BJ (cell line): Measurements from ENCODE around the gene TRAPPC12. TPM values are rescaled to one million over a fixed set of nuclear protein-coding genes. Genes with fewer than 3 reads are reported as not detected.

Experiments
- CTCF ChIA-PET: fragments of 350-600 bp; formaldehyde crosslinking; extraction: SDS; loops from one replicate; lab custom pipeline; 2021; ENCODE audit warnings: antibody characterized with exemption, inconsistent platforms; lab: Yijun Ruan, JAX
- POLR2A ChIA-PET: fragments of 300-600 bp; sonication (Branson Sonifier 250); formaldehyde crosslinking; extraction: SDS; loops from one replicate; lab custom pipeline; 2021; ENCODE audit warnings: antibody characterized with exemption; lab: Charles Lee
- DNase-seq: peaks from one replicate; pipeline ENCODE4 v3.0.0-alpha.2; 2011; ENCODE audit warnings: low read depth
- H3K27me3 ChIP-seq: 2 replicates; pipeline ENCODE4 v1.6.0; 2011; ENCODE audit warnings: low read length; ENCODE audit not compliant: control insufficient read depth, insufficient read depth
- H3K36me3 ChIP-seq: 2 replicates; pipeline ENCODE4 v1.5.1; 2011; ENCODE audit warnings: low read length; ENCODE audit not compliant: control insufficient read depth, insufficient read depth
- H3K4me3 ChIP-seq: 2 replicates; pipeline ENCODE4 v1.5.1; 2011; ENCODE audit warnings: low read depth, mild to moderate bottlenecking, control low read depth, low read length
- polyA plus RNA-seq: library from polyadenylated mRNA; depleted of rRNA; stranded (reverse); fragments of >200 nt; gene quantifications from 2 replicates; pipeline ENCODE4 v1.2.3, GENCODE V29; 2011
- TF ChIP-seq, protein P1 (sequence below): IDR thresholded peaks from 2 replicates; pipeline ENCODE4 v1.5.1; 2011; ENCODE audit warnings: low read depth, mild to moderate bottlenecking, control low read depth, inconsistent platforms, low read length, moderate library complexity; ENCODE audit not compliant: insufficient read depth

TRAPPC12 gene
- polyA plus RNA-seq, 1 experiment = 57.8 TPM

- CTCF ChIA-PET = interaction anchor here (0.8 kb wide), 1 partner anchor 40 kb away, joined by 3 read pairs; no protein-coding TSS in a partner anchor
- POLR2A ChIA-PET = no interaction called here
- Histone ChIP-seq H3K36me3 (peaks cover 1% of the 10 kb centered on the region; the same call in 1 of the 2 replicates), H3K4me3 (no peak overlapping the region), H3K27me3 (no peaks in the 10 kb centered on the region)
- TF ChIP-seq, protein P1, sequence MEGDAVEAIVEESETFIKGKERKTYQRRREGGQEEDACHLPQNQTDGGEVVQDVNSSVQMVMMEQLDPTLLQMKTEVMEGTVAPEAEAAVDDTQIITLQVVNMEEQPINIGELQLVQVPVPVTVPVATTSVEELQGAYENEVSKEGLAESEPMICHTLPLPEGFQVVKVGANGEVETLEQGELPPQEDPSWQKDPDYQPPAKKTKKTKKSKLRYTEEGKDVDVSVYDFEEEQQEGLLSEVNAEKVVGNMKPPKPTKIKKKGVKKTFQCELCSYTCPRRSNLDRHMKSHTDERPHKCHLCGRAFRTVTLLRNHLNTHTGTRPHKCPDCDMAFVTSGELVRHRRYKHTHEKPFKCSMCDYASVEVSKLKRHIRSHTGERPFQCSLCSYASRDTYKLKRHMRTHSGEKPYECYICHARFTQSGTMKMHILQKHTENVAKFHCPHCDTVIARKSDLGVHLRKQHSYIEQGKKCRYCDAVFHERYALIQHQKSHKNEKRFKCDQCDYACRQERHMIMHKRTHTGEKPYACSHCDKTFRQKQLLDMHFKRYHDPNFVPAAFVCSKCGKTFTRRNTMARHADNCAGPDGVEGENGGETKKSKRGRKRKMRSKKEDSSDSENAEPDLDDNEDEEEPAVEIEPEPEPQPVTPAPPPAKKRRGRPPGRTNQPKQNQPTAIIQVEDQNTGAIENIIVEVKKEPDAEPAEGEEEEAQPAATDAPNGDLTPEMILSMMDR = no peak
- DNase-seq = no peak
Measured at GRCh38 chr2:3487432-3487831, 107.9 kb downstream of the TRAPPC12 start.

DNA sequence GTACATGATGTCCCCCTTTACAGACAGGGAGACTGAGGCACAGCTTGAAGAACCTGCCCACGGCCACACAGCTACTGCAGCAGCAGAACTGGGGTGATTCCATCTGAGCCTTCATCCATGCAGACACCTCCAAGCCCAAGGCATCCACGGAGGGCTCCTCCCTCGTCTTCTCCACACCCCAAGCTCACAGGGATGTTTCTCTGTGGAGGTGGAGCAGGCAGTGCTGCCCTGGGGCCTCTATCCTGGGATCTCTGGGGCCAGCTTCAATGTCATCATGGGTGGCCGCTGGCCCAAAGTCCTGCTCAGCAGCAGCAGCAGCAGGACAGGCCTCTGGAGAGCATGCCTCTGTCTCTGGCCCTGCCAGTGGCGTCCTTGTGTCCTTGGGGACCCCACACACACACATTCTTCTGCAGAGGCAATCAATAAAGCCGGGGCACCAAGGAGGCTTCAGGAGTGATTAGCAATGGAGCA, 108.6 kb downstream of the TRAPPC12 start:
- ChIA-PET POLR2A (no interaction called here), CTCF (interaction anchor here (0.8 kb wide), 1 partner anchor 40 kb away, joined by 3 read pairs; no protein-coding TSS in a partner anchor)
- peaks cover 1% of the 10 kb centered on the region; the same call in 1 of the 2 replicates for H3K36me3 ChIP-seq
- H3K27me3 ChIP-seq = no peaks in the 10 kb centered on the region
- DNase-seq = no peak
- TF ChIP-seq, protein P1 = no peak
- H3K4me3 ChIP-seq = no peak overlapping the region

- TF ChIP-seq, protein P1 = no peak
- DNase-seq = no peak
- no peak overlapping the region for H3K4me3 ChIP-seq
- ChIA-PET POLR2A (no interaction called here), CTCF (no interaction called here)
- H3K27me3 ChIP-seq = no peaks in the 10 kb centered on the region
- peaks cover 1% of the 10 kb centered on the region; the same call in 1 of the 2 replicates for H3K36me3 ChIP-seq
Measured at GRCh38 chr2:3488855-3489763, 109.6 kb downstream of the TRAPPC12 start.

- DNase-seq = no peak
- no peaks in the 10 kb centered on the region for H3K27me3 ChIP-seq
- POLR2A ChIA-PET = no interaction called here
- H3K4me3 ChIP-seq = no peak overlapping the region
- H3K36me3 ChIP-seq = no peaks in the 10 kb centered on the region; the same call in 1 of the 2 replicates
- CTCF ChIA-PET = no interaction called here
- TF ChIP-seq, protein P1 = no peak
Measured at GRCh38 chr2:3489764-3490115, 110.2 kb downstream of the TRAPPC12 start.
